ENCODE measurements around the gene PAK5.

PAK5 gene

GRCh38 chr20:9789131-9789530, 49.7 kb downstream of the PAK5 start:
- no peak for DNase-seq (ENCODE audit: low read depth)

- no peak for DNase-seq (ENCODE audit: low read depth)
Measured at GRCh38 chr20:9775176-9775575, 63.7 kb downstream of the PAK5 start.

DNA sequence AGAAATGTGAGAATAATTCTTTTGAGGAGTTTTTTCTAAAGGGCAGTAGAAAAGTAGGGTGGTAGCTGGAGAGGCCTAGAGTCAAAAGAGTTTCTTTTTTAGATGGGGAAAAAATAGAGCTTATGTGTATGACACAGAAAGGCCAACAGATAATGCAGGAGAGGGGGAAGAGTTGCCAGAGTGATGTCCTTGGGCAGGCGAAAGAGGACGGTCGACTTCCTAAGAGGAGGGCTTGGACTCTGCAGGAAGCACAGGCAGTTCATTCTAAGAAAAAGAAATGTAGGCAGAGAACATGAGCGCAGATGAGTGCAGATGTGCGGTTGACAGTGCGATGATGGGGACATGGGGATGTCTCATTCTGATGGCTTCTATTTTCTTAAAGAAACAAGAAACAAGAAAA, 68.9 kb downstream of the PAK5 start:
- DNase-seq (ENCODE audit: low read depth) = no peak

GRCh38 chr20:9761476-9761875, 77.4 kb downstream of the PAK5 start:
- no peak for DNase-seq (ENCODE audit: low read depth)

DNA sequence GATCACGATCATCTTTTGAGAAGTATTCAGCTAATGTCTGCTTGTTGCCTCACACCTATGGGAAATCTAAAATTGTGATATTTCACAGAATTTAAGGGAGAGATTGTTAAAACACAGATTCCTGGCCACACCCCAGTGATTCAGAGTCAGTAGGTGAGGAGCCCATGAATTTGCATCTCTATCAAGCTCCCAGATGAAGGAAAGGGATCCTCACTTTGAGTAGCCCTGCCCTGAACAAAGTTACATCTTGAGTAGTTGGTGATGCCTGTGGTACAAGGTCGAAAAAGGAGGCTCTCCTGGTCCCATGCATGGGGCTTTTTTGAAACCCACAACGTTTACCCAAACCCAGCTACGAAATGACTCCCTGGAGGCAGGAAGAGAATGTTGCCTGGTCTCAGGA, 79.5 kb downstream of the PAK5 start:
- DNase-seq (ENCODE audit: low read depth) = no peak

DNA sequence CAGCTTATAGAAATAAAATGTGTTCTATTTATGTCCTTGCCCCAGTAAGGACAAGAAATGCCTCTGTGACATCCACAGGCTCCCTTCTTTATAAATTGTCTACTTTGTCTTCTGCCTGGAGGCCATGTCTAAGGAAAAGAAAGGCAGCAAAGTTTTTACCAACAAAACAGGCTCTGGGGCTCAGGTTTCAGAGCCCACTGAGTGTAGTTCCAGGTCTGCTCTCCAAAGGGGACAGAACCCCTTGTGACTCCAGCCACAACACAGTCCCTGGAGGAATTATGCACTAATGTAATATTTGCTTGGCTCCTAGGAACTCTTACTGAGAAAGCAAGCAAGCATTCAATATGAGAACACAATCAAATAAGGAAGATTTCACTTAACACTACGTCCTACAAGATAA, 80.1 kb downstream of the PAK5 start:
- DNase-seq (ENCODE audit: low read depth) = no peak

DNA sequence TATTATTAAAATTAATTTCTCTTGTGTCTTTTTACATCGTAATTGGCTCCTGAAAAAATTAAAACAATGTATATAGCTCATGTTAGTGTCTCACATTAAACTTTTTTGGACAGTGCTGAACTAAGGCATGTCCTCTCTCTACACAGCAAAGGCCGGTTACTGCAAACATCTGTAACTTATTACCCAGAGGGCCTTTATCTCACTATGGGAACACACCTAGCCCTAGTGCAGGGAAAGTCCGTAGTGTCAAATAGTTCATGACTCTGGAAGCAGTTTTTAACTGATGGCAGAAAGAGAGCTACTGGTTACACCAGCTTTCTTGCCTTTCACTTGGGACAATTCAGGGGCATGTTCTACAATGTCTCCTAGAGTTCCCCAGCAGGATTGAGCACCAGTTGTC, 82.2 kb downstream of the PAK5 start:
- no peak for DNase-seq (ENCODE audit: low read depth)

DNA sequence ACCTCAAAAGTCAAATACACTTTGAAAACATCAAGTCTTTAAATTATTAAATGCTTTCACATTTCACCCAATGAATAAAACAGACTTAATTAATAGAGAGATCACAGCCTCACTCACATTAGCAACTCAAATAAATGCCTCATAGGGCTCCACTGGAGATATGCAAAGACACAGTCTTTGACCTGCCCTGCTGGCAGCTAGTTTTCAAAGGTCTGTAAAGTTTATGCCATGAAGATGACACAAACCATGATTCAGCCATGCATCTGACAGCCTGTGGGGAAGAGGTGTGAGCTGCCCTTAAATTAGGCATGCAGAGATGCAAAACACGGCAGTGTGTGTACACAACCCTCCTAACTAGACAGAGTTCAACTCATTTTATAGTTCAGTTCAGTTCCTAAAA, 83.6 kb downstream of the PAK5 start:
- DNase-seq (ENCODE audit: low read depth) = no peak

DNA sequence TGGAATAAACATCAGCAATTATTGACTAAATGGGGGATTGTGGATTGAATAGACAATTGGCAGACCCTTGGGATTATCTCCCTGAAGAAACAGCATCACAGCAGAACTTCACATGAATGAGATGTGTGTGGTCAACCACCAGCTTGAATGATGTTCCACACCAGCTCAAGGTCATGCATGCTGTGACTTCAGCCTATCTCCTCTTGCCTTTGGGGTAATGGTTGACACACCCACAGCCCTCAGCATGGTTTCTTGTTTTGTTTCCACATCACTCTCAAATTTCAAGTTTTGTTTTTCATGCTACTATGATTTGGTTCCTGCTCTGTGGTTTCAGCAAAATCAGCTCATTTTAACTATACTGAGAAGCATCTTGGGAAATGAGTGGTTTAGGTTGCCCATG, 94.3 kb downstream of the PAK5 start:
- no peak for DNase-seq (ENCODE audit: low read depth)

- no peak for DNase-seq (ENCODE audit: low read depth)
Measured at GRCh38 chr20:9743871-9744270, 95.0 kb downstream of the PAK5 start.

- DNase-seq (ENCODE audit: low read depth) = no peak
Measured at GRCh38 chr20:9742821-9743220, 96.1 kb downstream of the PAK5 start.

DNA sequence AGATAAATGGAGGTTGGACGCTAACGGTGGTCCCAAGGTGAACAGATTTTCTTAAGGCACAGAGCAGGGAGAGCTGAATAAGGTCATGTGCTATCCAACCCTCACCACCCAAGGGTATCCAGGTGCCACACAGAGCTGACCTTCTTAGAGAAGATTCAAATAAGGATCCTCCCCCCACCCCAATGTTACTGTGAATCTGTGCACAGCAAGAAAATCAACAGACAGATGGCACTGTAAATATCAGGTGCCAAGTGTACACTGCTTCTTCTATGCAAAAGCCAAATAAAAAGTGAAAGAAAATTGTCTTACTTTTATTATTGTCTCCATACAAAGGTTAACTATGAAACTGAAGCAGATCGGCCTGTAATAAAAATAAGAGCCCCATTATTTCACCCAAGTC, 96.9 kb downstream of the PAK5 start:
- DNase-seq (ENCODE audit: low read depth) = no peak

DNA sequence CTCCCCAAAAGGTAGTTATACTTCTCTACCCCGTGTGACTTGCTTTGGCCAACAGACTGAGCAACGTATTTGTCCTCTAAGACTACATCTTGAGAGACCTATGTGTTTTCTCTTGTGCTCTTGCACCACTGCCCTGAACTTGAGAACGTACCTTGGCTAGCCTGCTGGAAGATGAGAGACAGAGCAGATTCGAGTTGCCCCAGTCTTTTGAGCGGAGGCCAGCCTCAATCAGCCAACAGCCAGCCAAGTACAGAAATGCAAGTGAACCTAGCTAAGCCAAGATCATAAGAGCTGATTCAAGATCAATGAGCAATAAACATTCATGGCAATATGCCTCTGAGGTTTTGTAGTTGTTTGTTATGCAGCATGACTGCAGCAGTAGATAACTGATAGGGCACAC, 98.4 kb downstream of the PAK5 start:
- no peak for DNase-seq (ENCODE audit: low read depth)

DNA sequence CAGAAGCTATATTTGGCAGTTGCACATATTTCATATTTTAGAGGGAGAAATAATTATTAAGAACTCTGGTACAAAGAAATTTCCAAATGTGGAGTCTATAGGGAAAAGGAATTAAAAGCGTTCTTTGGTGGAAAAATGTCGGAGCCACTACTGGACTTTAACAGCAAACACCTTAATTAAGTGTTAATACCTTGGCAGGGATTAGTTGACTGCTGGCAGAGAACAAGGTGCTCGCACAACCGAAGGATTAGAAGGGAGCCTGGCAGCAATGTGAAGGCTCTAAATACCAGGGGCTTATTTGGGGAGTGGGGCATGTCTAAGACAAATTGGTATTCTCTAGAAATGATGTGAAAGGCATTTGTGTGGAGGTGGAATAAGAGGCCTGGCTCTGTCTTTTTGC, 98.9 kb downstream of the PAK5 start:
- DNase-seq (ENCODE audit: low read depth) = no peak

DNA sequence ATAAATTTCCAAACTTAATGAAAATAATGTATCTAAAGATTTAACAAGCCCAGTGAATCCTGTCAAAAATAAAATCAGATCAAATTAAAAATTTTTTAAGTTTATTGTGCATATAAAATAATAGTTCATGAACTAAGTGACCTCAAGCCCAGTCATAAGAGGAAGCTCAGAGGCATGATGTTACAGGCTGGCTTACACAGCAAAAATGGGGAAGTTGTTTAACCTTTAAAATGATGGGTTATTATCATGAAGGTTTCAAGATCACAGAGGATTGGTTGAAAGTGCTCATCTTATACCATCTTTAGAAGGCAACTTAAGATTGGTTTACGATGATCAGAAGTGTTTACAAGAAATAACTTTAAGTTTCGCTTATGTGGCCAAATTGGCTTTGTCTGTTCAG, 102.5 kb downstream of the PAK5 start:
- DNase-seq (ENCODE audit: low read depth) = no peak

DNA sequence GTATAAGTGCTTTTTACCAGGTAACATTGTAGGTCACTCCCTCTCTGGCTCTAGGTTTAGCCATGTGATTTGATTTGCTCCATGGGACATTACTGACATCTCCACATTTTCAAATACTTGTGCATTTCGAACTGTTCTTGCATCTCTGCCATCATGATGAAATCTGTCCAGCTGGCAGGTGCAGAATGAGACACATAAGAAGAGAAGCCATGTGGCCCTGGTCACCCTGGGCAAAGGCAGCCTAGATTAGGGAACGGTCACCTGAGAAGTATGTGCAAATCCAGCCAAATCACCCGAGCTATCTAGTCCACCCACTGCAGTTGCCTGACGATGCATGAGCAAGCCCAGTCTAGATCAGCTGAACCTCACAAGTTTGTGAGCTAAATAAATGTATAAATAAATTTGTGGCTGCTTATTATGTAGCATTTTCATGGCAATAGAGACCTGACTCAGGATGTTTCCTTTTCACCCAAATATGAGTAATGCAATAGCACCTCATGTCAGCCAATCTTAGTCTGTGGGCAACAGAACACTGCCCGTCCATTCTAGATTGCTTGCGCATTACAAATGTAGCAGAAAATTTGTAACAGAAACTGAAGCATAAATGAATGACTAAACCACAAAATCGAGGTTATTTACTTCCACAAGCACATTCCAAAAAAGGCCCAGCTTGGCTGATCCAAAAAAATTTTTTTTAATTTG, 115.2 kb downstream of the PAK5 start:
- DNase-seq (ENCODE audit: low read depth) = no peak

DNA sequence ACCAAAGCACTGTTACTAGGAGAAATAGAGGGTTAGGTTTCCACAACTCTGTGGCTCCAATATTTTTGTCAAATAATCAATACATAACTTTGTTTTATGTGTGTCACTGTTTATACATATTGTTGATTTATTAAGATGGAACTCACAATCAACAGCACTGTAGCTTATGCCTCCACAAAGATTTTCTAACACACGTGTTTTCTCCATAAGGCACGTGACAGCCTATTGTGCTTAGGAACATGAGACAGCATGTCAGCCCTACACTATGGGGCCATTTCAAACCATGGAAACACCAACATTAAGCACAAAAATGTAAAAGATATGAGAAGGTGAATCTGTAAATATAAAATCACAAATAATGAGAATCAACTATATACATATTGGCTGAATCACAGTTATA, 127.0 kb downstream of the PAK5 start:
- DNase-seq (ENCODE audit: low read depth) = no peak

DNA sequence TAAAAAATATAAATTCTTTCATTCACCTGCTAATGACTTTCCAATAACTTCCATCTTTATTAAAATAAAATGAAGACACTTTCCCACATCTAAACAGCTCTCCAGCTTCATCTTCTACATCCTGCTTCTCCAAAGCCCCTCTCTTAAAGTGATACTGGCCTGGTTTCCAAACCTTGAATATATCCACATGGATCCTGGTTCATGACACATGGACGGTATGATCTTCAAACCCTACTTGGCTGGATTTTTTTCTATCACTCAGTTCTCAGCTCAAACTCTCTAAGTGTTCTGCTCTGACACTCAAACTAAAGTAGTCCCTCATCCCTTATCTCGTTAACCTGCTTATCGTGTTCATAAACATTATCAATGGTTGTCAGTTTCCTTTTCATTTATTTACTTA, 128.2 kb downstream of the PAK5 start:
- no peak for DNase-seq (ENCODE audit: low read depth)

GRCh38 chr20:9705722-9706476, 133.0 kb downstream of the PAK5 start:
- no peak for DNase-seq (ENCODE audit: low read depth)

DNA sequence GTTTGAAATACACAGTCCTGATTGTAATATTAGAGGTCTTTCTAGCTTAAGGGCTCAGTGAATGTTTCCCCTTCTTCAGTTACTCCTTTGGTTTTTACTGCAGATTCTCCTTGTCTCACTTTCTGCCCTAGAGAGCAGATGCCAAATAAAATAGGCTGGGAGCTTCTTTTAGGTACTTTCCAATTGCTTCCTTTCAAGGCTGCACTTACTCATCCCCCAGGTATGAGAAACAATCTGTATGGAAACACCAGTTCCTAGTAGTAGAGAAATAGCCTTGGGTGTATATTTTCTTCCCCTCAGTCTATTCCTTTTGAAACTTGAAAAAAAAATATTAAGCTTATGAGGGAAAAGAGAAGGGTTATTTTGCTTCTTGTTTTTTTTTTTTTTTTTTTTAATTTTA, 139.7 kb downstream of the PAK5 start:
- no peak for DNase-seq (ENCODE audit: low read depth)

DNA sequence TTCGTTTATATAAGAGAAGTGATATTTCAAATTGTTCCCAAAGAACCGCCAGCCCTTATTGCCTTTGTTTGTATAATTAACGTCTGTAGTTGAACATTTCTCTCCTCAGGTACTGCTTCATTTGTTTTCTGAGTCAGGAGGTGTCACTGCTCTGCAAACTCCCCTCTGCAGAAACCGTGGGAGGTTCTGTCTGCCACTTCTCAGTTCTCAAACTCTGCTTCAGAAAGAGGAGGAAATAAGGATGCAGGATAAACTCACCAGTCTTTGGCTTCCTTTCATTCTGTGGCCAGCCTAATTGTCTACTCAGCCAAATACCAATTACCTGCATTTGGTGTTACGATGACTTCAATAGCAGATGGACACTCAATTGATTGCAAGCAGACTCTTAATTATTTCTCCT, 149.8 kb downstream of the PAK5 start:
- no peak for DNase-seq (ENCODE audit: low read depth)

DNA sequence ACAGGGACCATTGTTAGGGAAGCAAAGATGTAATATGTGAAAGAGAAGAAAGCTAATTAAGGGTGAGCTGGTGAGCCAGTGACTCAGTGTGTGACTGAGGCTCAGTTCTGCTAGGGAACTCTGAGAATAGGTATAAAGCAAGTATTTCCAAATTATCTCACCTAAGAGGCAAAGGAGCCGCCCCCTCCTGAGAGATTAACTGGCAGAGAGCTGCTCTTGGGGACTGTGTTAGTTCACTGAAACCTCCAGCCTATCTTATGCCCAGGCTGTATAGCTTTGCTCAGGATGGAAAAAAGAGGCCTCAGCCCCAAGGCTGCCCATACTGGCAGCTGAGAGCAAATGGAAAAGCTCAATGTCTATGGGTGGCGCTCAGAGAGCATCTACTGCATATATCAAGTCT, 152.0 kb downstream of the PAK5 start:
- DNase-seq (ENCODE audit: low read depth) = no peak

DNA sequence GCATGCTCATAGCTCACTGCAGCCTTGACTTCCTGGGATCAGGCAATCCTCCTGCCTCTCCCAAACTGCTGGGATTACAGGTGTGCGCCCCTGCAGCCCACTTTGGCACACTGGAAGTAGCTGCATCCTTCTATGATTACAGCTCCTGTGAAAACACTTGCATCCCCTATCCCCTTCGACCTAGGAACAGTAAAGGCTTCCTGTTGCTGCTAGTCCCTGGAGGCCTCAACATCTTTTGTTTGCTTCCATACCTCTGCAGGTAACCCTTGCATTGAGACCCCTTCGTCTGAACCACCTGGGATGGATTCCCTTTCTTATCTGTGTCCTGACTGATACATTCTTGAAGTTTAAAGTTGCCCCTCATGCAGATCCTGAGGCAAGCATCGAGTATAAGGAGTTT, 152.4 kb downstream of the PAK5 start:
- DNase-seq (ENCODE audit: low read depth) = no peak

DNA sequence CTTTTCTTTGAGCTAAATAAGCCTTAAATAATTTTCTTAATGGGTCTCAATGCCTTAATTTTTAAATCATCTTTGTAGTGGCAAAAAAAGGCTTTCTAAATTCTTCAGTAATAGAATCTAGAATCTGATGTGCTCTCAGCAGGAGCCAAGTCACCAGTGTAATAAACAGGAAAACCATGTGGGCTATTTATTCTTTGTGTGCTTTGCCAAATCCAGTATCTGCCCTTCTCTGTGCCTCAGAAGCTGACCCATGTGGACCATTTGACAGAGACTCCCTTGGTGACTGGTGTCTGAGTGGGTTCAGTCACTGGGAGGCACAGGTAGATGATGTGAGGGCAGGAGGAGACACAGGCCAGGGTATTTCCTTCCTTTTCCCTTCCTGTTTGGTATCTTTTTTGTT, 152.9 kb downstream of the PAK5 start:
- no peak for DNase-seq (ENCODE audit: low read depth)

Measured in activated T-cell treated with anti-CD3 and anti-CD28 coated beads for 1 hour (primary cell).